ENCODE measurements around the gene CAST.
A peak's percentile ranks its signal among the peaks of the same experiment; 100 is the strongest.

The CAST gene

GRCh38 chr5:96648023-96648422 is 14.2 kb upstream of the CAST start:
- DNase-seq: peak; percentile 37 to 73 (median 59)

- peak in 2 of 4 experiments; percentile 40 for DNase-seq
These were observed 13.6 kb upstream of the CAST start for GRCh38 chr5:96648593-96648992.

- DNase-seq: no peak
These were observed 12.9 kb upstream of the CAST start for GRCh38 chr5:96649251-96649662.

GRCh38 chr5:96649681-96650540 is 12.3 kb upstream of the CAST start:
- peak in 2 of 4 experiments; percentile 46 to 48 for DNase-seq

- peak; percentile 46 to 73 (median 57) for DNase-seq
These were observed 11.1 kb upstream of the CAST start for GRCh38 chr5:96651047-96651446.

- DNase-seq: peak in 1 of 4 experiments; percentile 23
These were observed 10.0 kb upstream of the CAST start for GRCh38 chr5:96651948-96652753.

- no peak for DNase-seq
These were observed 9.3 kb upstream of the CAST start for GRCh38 chr5:96652769-96653454.

- DNase-seq: no peak
These were observed 8.0 kb upstream of the CAST start for GRCh38 chr5:96654209-96654608.

GRCh38 chr5:96655085-96655484 is 7.1 kb upstream of the CAST start:
- DNase-seq: no peak

- peak in 2 of 4 experiments; percentile 62 to 64 for DNase-seq
These were observed 6.7 kb upstream of the CAST start for GRCh38 chr5:96655506-96655905.

GRCh38 chr5:96657068-96657467 is 5.1 kb upstream of the CAST start:
- peak; percentile 72 to 87 (median 82) for DNase-seq

GRCh38 chr5:96658272-96658671 is 3.9 kb upstream of the CAST start:
- DNase-seq: no peak

GRCh38 chr5:96659170-96659569 is 3.0 kb upstream of the CAST start:
- DNase-seq: no peak

- peak; percentile 57 to 68 (median 60) for DNase-seq
These were observed 963 bp upstream of the CAST start for GRCh38 chr5:96660971-96661854.

GRCh38 chr5:96662725-96663518 is 746 bp downstream of the CAST start:
- peak; percentile 91 to 95 (median 92) for DNase-seq

GRCh38 chr5:96663608-96664007 is 1.4 kb downstream of the CAST start:
- DNase-seq: no peak

- no peak for DNase-seq
These were observed 2.5 kb downstream of the CAST start for GRCh38 chr5:96664669-96665068.

GRCh38 chr5:96668725-96669124 is 6.5 kb downstream of the CAST start:
- DNase-seq: no peak

- DNase-seq: no peak
These were observed 7.7 kb downstream of the CAST start for GRCh38 chr5:96669909-96670308.

GRCh38 chr5:96671441-96671840 is 9.3 kb downstream of the CAST start:
- DNase-seq: no peak

GRCh38 chr5:96673127-96673526 is 11.0 kb downstream of the CAST start:
- no peak for DNase-seq
